GM12878 (cell line): ENCODE results near the gene ETFRF1. TPM values are rescaled to one million over a fixed set of nuclear protein-coding genes. Genes with fewer than 3 reads are reported as not detected.

Experiments
- JUND ChIP-seq: IDR thresholded peaks from 2 replicates; pipeline ENCODE4 v1.6.1; 2012; ENCODE audit warnings: low read depth, mild to moderate bottlenecking, low read length, improper control_type of control experiment, moderate library complexity
- SMC3 ChIP-seq: IDR thresholded peaks from 2 replicates; pipeline ENCODE4 v1.6.1; 2011; ENCODE audit warnings: low read length, improper control_type of control experiment, borderline replicate concordance
- YBX1 ChIP-seq: fragments of 450-650 bp; IDR thresholded peaks from 2 replicates; pipeline ENCODE4 v1.6.1; 2016; ENCODE audit warnings: antibody characterized with exemption
- ZNF207 ChIP-seq: fragments of 450-650 bp; IDR thresholded peaks from 2 replicates; pipeline ENCODE4 v1.6.1; 2014; ENCODE audit warnings: antibody characterized with exemption, mild to moderate bottlenecking, borderline replicate concordance
- polyA plus RNA-seq, 11 experiments: library from polyadenylated mRNA; depleted of rRNA in 4 of 11; unstranded in 6 of 11; stranded (reverse) in 5 of 11; fragments of >200 nt; fragmentation: Nextera tagmentation in 4 of 11; fragmentation: Illumina TruSeq in 1 of 11; extraction: Ambion mirVana in 4 of 11; extraction: Trizol in 1 of 11; gene quantifications; 1 replicate in 1 of 11; 2 replicates in 10 of 11; pipeline versions ENCODE4 v1.2.1 to v1.2.3, GENCODE V29; 2011 to 2016; ENCODE audit warnings: inconsistent platforms in 2 of 11, missing spikeins in 2 of 11, low read depth in 1 of 11
- total RNA-seq, 4 experiments: library from RNA; depleted of rRNA in 3 of 4; stranded (reverse); fragments of >200 nt in 3 of 4; fragmentation: Illumina TruSeq in 1 of 4; extraction: Trizol in 1 of 4; gene quantifications; 2 replicates each; pipeline versions ENCODE4 v1.2.1 to v1.2.3, GENCODE V29; 2013 to 2021
- TF ChIP-seq, protein P1 (sequence below): fragments of 450-650 bp; IDR thresholded peaks from 2 replicates; pipeline ENCODE4 v1.6.1; 2017; ENCODE audit warnings: antibody characterized with exemption, mild to moderate bottlenecking, moderate library complexity
- TF ChIP-seq, protein P2 (sequence below): fragments of 150-350 bp; IDR thresholded peaks from 2 replicates; pipeline ENCODE4 v1.6.1; 2016; ENCODE audit warnings: low read depth, low read length

ETFRF1 gene
- total and polyA plus RNA-seq, 10 of the 15 experiments (the other 5 are each of a cell fraction or from before 2014, with no cell fraction given), result 9.9 to 59.6 (median 26.2) TPM

DNA sequence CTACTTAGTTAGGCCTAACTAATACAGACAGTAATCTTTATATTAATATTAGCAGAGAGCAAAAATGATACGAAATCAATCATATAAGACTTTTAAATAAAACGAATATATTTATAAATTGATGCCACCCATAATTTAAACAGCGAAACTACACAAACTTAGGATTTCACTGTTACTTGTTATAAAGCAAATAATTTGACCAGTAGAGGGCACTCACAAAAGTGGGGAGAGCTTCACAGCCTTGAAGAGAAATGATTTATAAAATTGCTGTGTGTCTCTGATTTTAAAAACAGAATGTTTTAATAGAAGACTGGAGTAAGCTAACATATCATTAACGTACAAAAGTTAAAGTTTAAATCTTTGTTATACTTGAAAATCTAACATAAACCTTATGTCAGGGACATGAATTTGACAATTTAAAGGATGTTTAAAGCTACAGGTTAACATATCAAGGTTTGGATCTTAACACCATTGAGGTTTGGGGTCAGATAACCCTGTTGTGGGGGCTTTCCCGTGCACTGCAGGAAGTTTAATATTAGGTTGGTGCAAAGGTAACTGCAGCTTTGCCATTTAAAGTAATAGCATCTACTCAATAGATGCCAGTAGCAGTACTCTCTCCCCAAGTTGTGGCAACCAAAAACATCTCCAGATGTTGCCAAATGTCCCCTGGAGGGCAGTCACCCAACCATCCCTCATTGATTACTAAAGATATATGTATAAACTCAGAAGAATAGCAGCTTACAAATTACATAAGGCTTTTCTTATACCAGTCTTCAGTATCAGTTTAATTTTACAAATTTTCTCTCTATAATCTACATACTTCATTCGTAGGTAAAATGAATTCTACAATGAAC, 46.4 kb downstream of the ETFRF1 start (continued):
- TF ChIP-seq, protein P1, sequence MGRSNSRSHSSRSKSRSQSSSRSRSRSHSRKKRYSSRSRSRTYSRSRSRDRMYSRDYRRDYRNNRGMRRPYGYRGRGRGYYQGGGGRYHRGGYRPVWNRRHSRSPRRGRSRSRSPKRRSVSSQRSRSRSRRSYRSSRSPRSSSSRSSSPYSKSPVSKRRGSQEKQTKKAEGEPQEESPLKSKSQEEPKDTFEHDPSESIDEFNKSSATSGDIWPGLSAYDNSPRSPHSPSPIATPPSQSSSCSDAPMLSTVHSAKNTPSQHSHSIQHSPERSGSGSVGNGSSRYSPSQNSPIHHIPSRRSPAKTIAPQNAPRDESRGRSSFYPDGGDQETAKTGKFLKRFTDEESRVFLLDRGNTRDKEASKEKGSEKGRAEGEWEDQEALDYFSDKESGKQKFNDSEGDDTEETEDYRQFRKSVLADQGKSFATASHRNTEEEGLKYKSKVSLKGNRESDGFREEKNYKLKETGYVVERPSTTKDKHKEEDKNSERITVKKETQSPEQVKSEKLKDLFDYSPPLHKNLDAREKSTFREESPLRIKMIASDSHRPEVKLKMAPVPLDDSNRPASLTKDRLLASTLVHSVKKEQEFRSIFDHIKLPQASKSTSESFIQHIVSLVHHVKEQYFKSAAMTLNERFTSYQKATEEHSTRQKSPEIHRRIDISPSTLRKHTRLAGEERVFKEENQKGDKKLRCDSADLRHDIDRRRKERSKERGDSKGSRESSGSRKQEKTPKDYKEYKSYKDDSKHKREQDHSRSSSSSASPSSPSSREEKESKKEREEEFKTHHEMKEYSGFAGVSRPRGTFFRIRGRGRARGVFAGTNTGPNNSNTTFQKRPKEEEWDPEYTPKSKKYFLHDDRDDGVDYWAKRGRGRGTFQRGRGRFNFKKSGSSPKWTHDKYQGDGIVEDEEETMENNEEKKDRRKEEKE, result no peak
- TF ChIP-seq, protein P2, sequence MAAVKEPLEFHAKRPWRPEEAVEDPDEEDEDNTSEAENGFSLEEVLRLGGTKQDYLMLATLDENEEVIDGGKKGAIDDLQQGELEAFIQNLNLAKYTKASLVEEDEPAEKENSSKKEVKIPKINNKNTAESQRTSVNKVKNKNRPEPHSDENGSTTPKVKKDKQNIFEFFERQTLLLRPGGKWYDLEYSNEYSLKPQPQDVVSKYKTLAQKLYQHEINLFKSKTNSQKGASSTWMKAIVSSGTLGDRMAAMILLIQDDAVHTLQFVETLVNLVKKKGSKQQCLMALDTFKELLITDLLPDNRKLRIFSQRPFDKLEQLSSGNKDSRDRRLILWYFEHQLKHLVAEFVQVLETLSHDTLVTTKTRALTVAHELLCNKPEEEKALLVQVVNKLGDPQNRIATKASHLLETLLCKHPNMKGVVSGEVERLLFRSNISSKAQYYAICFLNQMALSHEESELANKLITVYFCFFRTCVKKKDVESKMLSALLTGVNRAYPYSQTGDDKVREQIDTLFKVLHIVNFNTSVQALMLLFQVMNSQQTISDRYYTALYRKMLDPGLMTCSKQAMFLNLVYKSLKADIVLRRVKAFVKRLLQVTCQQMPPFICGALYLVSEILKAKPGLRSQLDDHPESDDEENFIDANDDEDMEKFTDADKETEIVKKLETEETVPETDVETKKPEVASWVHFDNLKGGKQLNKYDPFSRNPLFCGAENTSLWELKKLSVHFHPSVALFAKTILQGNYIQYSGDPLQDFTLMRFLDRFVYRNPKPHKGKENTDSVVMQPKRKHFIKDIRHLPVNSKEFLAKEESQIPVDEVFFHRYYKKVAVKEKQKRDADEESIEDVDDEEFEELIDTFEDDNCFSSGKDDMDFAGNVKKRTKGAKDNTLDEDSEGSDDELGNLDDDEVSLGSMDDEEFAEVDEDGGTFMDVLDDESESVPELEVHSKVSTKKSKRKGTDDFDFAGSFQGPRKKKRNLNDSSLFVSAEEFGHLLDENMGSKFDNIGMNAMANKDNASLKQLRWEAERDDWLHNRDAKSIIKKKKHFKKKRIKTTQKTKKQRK, result no peak
- TF ChIP-seq YBX1 (no peak), SMC3 (peak; percentile 85), JUND (no peak), ZNF207 (no peak)
